OCI-LY3 (cell line): ENCODE measurements around the gene SLC35B2.

Experiments used
- H2AFZ ChIP-seq: fragments of 200-600, 300-600 bp; shearing (Covaris generic); 2 replicates; pipeline ENCODE4 v1.6.0; 2014; ENCODE audit warnings: antibody characterized with exemption, low read depth, low read length
- H3K27ac ChIP-seq: fragments of 200-600, 300-600 bp; sonication (generic); 2 replicates; pipeline ENCODE4 v1.5.1; 2014; ENCODE audit warnings: mild to moderate bottlenecking, low read length, moderate library complexity, mixed read lengths
- H3K27me3 ChIP-seq: fragments of 200-600, 300-600 bp; sonication (generic); 2 replicates; pipeline ENCODE4 v1.6.1; 2014; ENCODE audit warnings: low read depth, low read length, mixed read lengths
- H3K36me3 ChIP-seq: fragments of 200-600, 300-600 bp; sonication (generic); replicated peaks from 2 replicates; pipeline ENCODE3; 2014; ENCODE audit warnings: low read depth, low read length, mixed read lengths
- H3K4me1 ChIP-seq: fragments of 300-600, 200-600 bp; sonication (generic); 2 replicates; pipeline ENCODE4 v1.6.1; 2014; ENCODE audit warnings: low read length, mixed read lengths
- H3K4me2 ChIP-seq: fragments of 200-600, 300-600 bp; sonication (generic); 2 replicates; pipeline ENCODE4 v1.6.1; 2014; ENCODE audit warnings: low read length, mixed read lengths
- H3K4me3 ChIP-seq: fragments of 300-600, 200-600 bp; sonication (generic); 2 replicates; pipeline ENCODE4 v1.5.1; 2014; ENCODE audit warnings: antibody characterized with exemption, mild to moderate bottlenecking, low read length, moderate library complexity
- H3K79me2 ChIP-seq: fragments of 300-600, 200-600 bp; shearing (Covaris generic); 2 replicates; pipeline ENCODE4 v1.6.1; 2014; ENCODE audit warnings: mild to moderate bottlenecking, low read length, mixed read lengths
- H3K9ac ChIP-seq: fragments of 300-600, 200-600 bp; shearing (Covaris generic); 2 replicates; pipeline ENCODE4 v1.6.0; 2014; ENCODE audit warnings: mild to moderate bottlenecking, low read length, moderate library complexity
- H3K9me3 ChIP-seq: fragments of 200-600, 300-600 bp; shearing (Covaris generic); 2 replicates; pipeline ENCODE4 v1.6.1; 2014; ENCODE audit warnings: low read length, mixed read lengths; ENCODE audit not compliant: insufficient read depth
- H4K20me1 ChIP-seq: fragments of 200-600, 300-600 bp; sonication (generic); 2 replicates; pipeline ENCODE4 v1.6.1; 2016; ENCODE audit warnings: low read length, mixed read lengths; ENCODE audit not compliant: insufficient read depth
- CTCF ChIP-seq: fragments of 200-600, 300-600 bp; sonication (generic); IDR thresholded peaks from 2 replicates; pipeline ENCODE4 v1.5.1; 2014; ENCODE audit warnings: antibody characterized with exemption, low read length, low read depth
- EZH2phosphoT487 ChIP-seq: fragments of 200-600 bp; shearing (Covaris generic); IDR thresholded peaks from 2 replicates; pipeline ENCODE4 v1.6.1; 2018; ENCODE audit warnings: antibody characterized with exemption, mixed run types, low read depth

Gene SLC35B2

DNA sequence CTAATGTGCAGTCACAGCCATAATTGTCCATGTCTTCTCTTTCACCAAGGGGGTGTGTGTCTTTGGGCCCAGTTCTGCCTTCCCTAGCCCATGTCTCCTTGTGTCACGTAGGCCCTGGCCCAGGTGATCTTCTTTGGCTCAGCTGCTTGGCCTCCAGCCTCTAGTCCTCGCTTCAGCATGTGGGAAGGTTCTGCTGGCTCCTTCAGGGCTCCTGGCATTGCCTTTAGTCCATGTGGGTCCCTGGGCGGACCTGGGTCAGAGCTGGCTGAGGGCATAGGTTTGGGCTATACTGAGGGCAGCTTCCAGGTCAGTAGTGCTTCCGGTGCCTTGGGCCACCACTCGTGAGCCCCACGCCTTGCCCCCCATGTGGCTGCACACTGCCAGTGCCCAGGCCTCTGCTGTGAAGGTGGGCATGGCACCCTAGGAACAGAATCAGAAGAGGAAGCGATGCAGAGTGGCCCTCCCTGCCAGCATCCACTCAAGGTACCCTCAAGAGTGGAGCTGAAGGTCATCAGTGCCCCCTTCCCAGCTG lies 43.0 kb upstream of the SLC35B2 start:
- Histone ChIP-seq H3K79me2 (no peaks in the 10 kb centered on the region), H3K27ac (no peak overlapping the region), H3K27me3 (no peaks in the 10 kb centered on the region), H3K36me3 (peaks cover 52% of the 10 kb centered on the region), H3K4me2 (no peak overlapping the region), H4K20me1 (peaks cover 3% of the 10 kb centered on the region; the same call in 1 of the 2 replicates), H3K9me3 (no peaks in the 10 kb centered on the region), H3K4me1 (no peaks in the 10 kb centered on the region), H3K9ac (no peak overlapping the region), H3K4me3 (no peak overlapping the region), H2AFZ (no peak overlapping the region)
- TF ChIP-seq EZH2phosphoT487 (no peak), CTCF (no peak)

GRCh38 chr6:44298864-44299263 lies 41.5 kb upstream of the SLC35B2 start:
- Histone ChIP-seq H3K4me1 (no peaks in the 10 kb centered on the region), H3K27ac (no peak overlapping the region), H3K9me3 (no peaks in the 10 kb centered on the region), H3K79me2 (no peaks in the 10 kb centered on the region), H3K36me3 (peaks cover 38% of the 10 kb centered on the region), H3K9ac (no peak overlapping the region), H2AFZ (no peak overlapping the region), H4K20me1 (no peaks in the 10 kb centered on the region), H3K4me2 (no peak overlapping the region), H3K27me3 (no peaks in the 10 kb centered on the region), H3K4me3 (no peak overlapping the region)
- TF ChIP-seq EZH2phosphoT487 (no peak), CTCF (no peak)

DNA sequence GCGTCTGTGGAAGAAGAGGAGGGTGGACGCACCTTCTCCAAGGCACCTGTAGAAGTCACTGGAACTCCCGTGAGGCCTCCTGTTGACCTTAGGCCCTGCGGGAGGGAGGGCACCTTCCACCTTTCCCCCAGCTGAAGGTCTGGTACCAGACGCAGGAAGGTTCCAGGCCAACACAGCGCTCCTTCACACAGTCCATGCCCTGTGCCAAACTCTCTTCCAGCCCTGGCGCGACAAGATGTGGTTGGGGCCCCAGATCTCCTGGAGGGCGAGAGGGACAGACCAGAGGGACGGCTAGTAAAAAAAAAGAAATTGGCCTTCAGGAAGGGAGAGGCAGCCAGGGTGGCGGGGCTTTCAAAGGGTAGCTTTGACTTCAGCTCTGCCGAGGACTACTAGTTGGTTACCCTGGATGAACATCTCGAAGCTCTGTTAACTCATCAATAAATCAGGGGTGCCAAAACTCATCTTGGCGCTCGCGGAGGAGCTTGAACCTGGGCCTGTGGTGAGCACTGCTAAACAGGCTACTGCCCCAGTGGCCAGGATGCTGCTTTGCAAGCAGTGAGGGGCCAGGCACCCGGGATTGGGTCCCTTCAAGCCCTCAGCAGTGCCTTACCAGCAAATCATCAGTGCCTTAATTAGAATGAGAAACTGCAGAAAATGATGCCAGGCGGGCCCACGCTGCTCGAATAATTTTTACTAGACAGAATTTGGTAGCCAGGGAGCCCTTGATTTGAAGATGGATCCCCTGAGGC lies 40.9 kb upstream of the SLC35B2 start:
- H2AFZ ChIP-seq, result no peak overlapping the region
- H3K4me1 ChIP-seq, result no peaks in the 10 kb centered on the region
- no peak overlapping the region for H3K9ac ChIP-seq
- no peaks in the 10 kb centered on the region for H3K27me3 ChIP-seq
- no peaks in the 10 kb centered on the region for H3K9me3 ChIP-seq
- H3K27ac ChIP-seq, result no peak overlapping the region
- no peaks in the 10 kb centered on the region for H4K20me1 ChIP-seq
- H3K4me3 ChIP-seq, result no peak overlapping the region
- no peaks in the 10 kb centered on the region for H3K79me2 ChIP-seq
- no peak overlapping the region for H3K4me2 ChIP-seq
- TF ChIP-seq EZH2phosphoT487 (no peak), CTCF (no peak)
- peaks cover 32% of the 10 kb centered on the region for H3K36me3 ChIP-seq

DNA sequence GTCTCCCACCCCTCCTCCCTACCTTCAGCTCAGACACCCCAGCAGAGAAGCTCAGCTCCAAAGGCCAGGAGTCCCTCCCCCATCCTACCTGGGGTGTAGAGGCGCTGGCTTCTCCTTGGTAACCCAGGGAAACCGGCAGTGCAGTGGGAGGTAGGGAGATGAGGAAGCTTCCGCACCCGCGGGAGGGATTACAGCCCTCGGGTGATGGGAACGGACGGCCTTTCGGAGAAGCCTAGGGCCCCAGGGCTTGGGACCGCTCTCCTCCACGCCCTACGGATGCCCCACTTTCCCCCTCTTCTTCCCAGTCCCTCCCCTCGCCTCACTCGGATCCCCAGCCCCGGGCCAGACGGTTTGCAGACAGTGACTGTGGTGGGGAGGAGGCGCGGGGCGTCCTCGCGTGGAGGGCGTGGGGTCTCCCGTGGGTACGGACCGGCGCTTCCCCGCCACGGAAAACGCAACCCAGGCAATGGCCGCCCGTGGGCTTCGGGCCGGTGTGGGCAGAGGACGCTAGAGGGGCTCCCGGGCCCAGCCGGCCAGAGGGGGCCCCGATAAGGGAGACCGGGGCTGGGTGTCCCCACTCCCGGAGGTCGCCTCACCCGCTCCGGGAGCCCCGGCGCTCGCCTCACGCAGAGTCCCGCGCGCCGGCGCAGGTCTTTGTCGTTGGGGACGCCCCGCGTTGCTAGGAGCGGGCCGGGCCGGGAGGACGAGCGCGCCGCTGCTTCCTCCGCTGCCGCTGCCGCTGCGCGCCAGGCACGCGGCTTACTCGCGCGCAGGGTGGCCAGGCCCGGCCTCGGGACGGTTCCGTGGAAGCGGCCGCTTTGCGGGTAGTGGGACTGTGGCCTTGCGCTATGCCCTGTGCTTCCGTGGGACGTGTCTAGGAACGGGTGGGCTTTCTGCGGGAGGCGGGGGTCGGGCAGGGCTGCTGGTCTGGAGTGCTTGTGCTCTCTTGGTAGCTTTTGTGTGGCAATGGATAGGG lies 40.0 kb upstream of the SLC35B2 start:
- no peak overlapping the region for H3K9ac ChIP-seq
- H3K9me3 ChIP-seq, result no peaks in the 10 kb centered on the region
- H3K27me3 ChIP-seq, result no peaks in the 10 kb centered on the region
- TF ChIP-seq CTCF (no peak), EZH2phosphoT487 (no peak)
- peaks cover 23% of the 10 kb centered on the region for H3K36me3 ChIP-seq
- H3K4me1 ChIP-seq, result no peaks in the 10 kb centered on the region
- H3K4me3 ChIP-seq, result no peak overlapping the region
- no peak overlapping the region for H3K4me2 ChIP-seq
- no peak overlapping the region for H3K27ac ChIP-seq
- H3K79me2 ChIP-seq, result no peaks in the 10 kb centered on the region
- no peak overlapping the region for H2AFZ ChIP-seq
- no peaks in the 10 kb centered on the region for H4K20me1 ChIP-seq
